ENCODE data around the gene NEU2. TPM values are rescaled to one million over a fixed set of nuclear protein-coding genes. Genes with fewer than 3 reads are reported as not detected.

NEU2 gene
- total and polyA plus RNA-seq, 2 of the 13 experiments (the other 11 are each of a cell fraction or from before 2014, with no cell fraction given), result not detected

DNA sequence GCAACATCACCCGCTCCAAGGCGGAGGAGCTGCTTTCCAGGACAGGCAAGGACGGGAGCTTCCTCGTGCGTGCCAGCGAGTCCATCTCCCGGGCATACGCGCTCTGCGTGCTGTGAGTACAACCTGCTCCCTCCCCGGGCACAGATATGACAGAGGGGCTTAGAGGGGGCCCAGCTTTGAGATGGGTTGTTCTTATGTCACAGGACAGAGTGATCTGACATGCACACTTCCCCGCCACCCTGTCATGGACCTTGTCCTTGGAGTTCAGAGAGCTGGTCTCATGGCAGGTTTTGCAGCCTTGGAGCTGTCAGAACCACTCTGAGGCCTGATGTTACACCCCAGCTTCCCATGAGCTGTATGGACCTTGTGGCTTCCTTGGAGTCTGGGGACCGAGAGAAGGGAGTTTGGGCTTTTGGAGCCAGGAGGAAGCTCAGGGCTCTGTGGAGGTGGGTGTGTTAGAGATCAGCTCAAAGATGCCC lies 28.1 kb downstream of the NEU2 start (continued):
- TF ChIP-seq, protein P1, sequence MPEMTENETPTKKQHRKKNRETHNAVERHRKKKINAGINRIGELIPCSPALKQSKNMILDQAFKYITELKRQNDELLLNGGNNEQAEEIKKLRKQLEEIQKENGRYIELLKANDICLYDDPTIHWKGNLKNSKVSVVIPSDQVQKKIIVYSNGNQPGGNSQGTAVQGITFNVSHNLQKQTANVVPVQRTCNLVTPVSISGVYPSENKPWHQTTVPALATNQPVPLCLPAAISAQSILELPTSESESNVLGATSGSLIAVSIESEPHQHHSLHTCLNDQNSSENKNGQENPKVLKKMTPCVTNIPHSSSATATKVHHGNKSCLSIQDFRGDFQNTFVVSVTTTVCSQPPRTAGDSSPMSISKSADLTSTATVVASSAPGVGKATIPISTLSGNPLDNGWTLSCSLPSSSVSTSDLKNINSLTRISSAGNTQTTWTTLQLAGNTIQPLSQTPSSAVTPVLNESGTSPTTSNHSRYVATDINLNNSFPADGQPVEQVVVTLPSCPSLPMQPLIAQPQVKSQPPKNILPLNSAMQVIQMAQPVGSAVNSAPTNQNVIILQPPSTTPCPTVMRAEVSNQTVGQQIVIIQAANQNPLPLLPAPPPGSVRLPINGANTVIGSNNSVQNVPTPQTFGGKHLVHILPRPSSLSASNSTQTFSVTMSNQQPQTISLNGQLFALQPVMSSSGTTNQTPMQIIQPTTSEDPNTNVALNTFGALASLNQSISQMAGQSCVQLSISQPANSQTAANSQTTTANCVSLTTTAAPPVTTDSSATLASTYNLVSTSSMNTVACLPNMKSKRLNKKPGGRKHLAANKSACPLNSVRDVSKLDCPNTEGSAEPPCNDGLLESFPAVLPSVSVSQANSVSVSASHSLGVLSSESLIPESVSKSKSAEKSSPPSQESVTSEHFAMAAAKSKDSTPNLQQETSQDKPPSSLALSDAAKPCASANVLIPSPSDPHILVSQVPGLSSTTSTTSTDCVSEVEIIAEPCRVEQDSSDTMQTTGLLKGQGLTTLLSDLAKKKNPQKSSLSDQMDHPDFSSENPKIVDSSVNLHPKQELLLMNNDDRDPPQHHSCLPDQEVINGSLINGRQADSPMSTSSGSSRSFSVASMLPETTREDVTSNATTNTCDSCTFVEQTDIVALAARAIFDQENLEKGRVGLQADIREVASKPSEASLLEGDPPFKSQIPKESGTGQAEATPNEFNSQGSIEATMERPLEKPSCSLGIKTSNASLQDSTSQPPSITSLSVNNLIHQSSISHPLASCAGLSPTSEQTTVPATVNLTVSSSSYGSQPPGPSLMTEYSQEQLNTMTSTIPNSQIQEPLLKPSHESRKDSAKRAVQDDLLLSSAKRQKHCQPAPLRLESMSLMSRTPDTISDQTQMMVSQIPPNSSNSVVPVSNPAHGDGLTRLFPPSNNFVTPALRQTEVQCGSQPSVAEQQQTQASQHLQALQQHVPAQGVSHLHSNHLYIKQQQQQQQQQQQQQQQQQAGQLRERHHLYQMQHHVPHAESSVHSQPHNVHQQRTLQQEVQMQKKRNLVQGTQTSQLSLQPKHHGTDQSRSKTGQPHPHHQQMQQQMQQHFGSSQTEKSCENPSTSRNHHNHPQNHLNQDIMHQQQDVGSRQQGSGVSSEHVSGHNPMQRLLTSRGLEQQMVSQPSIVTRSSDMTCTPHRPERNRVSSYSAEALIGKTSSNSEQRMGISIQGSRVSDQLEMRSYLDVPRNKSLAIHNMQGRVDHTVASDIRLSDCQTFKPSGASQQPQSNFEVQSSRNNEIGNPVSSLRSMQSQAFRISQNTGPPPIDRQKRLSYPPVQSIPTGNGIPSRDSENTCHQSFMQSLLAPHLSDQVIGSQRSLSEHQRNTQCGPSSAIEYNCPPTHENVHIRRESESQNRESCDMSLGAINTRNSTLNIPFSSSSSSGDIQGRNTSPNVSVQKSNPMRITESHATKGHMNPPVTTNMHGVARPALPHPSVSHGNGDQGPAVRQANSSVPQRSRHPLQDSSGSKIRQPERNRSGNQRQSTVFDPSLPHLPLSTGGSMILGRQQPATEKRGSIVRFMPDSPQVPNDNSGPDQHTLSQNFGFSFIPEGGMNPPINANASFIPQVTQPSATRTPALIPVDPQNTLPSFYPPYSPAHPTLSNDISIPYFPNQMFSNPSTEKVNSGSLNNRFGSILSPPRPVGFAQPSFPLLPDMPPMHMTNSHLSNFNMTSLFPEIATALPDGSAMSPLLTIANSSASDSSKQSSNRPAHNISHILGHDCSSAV (CRISPR knock-in tag; IDR thresholded peaks at IDR 0.05; ENCODE audit: borderline replicate concordance), result no peak
- no peak for TF ChIP-seq ZNF432 (CRISPR knock-in tag; IDR thresholded peaks at IDR 0.05; ENCODE audit: borderline replicate concordance)
- TF ChIP-seq NAIF1 (CRISPR knock-in tag; IDR thresholded peaks at IDR 0.05; ENCODE audit: borderline replicate concordance), result no peak
- TF ChIP-seq, protein P2, sequence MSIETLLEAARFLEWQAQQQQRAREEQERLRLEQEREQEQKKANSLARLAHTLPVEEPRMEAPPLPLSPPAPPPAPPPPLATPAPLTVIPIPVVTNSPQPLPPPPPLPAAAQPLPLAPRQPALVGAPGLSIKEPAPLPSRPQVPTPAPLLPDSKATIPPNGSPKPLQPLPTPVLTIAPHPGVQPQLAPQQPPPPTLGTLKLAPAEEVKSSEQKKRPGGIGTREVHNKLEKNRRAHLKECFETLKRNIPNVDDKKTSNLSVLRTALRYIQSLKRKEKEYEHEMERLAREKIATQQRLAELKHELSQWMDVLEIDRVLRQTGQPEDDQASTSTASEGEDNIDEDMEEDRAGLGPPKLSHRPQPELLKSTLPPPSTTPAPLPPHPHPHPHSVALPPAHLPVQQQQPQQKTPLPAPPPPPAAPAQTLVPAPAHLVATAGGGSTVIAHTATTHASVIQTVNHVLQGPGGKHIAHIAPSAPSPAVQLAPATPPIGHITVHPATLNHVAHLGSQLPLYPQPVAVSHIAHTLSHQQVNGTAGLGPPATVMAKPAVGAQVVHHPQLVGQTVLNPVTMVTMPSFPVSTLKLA (IDR thresholded peaks at IDR 0.05), result no peak
- TF ChIP-seq ZNF556 (CRISPR knock-in tag; IDR thresholded peaks at IDR 0.05; ENCODE audit: borderline replicate concordance), result no peak
- TF ChIP-seq RBAK (CRISPR knock-in tag; IDR thresholded peaks at IDR 0.05), result no peak
- no peak for TF ChIP-seq RELA (CRISPR knock-in tag; IDR thresholded peaks at IDR 0.05)
- TF ChIP-seq STAG1 (CRISPR knock-in tag; IDR thresholded peaks at IDR 0.05), result no peak
- TF ChIP-seq SP1 (IDR thresholded peaks at IDR 0.05), result no peak
- no peak for TF ChIP-seq SP1 (CRISPR knock-in tag; IDR thresholded peaks at IDR 0.05)
- no peak for TF ChIP-seq ZNF337 (CRISPR knock-in tag; IDR thresholded peaks at IDR 0.05; ENCODE audit: borderline replicate concordance, low read depth)
- no peak; the same call in 1 of the 2 replicates for TF ChIP-seq ZNF629 (CRISPR knock-in tag; conservative IDR thresholded peaks at IDR 0.05)
- TF ChIP-seq DNMT3B (CRISPR knock-in tag; conservative IDR thresholded peaks at IDR 0.05), result no peak
- no peak for TF ChIP-seq SUZ12 (IDR thresholded peaks at IDR 0.05; ENCODE audit: low read depth, low read length)
- TF ChIP-seq ZNF121 (CRISPR knock-in tag; IDR thresholded peaks at IDR 0.05), result no peak
- no peak; the same call in 1 of the 2 replicates for TF ChIP-seq HIVEP1 (CRISPR knock-in tag; IDR thresholded peaks at IDR 0.05)
- no peak for TF ChIP-seq ZNF790 (CRISPR knock-in tag; IDR thresholded peaks at IDR 0.05; ENCODE audit: borderline replicate concordance)
- no peak for TF ChIP-seq XBP1 (CRISPR knock-in tag; IDR thresholded peaks at IDR 0.05)
- TF ChIP-seq ZSCAN22 (CRISPR knock-in tag; IDR thresholded peaks at IDR 0.05), result no peak
- TF ChIP-seq ZNF816 (CRISPR knock-in tag; IDR thresholded peaks at IDR 0.05; ENCODE audit: borderline replicate concordance), result no peak
- TF ChIP-seq, protein P3, sequence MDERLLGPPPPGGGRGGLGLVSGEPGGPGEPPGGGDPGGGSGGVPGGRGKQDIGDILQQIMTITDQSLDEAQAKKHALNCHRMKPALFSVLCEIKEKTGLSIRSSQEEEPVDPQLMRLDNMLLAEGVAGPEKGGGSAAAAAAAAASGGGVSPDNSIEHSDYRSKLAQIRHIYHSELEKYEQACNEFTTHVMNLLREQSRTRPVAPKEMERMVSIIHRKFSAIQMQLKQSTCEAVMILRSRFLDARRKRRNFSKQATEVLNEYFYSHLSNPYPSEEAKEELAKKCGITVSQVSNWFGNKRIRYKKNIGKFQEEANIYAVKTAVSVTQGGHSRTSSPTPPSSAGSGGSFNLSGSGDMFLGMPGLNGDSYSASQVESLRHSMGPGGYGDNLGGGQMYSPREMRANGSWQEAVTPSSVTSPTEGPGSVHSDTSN (CRISPR knock-in tag; IDR thresholded peaks at IDR 0.05), result no peak
- TF ChIP-seq NFRKB (IDR thresholded peaks at IDR 0.05), result no peak
- no peak for TF ChIP-seq YY1 (IDR thresholded peaks at IDR 0.05; ENCODE audit: insufficient read depth, insufficient replicate concordance, low read depth, low read length)

Measured in HepG2 (cell line).